ENCODE results near the gene IL1RAPL1. TPM values are rescaled to one million over a fixed set of nuclear protein-coding genes. Genes with fewer than 3 reads are reported as not detected.
"Not testable (repeated sequence)": the region's sequence is repeated elsewhere in the genome, so short reads cannot be mapped to it uniquely, and the experiment has no call there.

The IL1RAPL1 gene
- total and polyA plus RNA-seq, 8 donors, result 0.60 to 1.4 (median 0.95) TPM; not detected in 2

DNA sequence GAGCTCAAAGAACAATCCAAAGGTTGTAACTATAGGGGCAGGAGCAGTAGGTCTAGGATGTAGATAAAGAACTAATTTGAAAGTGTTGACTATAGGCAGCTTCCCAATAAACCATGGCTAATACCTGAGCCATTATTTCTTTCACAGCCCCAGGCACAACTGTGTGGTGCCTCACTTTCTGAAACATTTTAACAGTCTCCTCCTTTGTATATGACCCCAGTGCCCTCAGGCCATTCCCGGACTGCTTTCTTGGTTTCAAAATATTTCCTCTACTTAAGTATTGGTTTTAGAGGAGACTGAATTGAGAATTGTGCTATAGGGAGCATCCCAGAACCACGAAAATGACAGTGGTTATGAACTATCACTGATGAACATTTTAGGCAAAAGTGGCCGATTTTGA, 728.7 kb downstream of the IL1RAPL1 start:
- H3K9me3 ChIP-seq, result no peaks in the 10 kb centered on the region
- intact Hi-C loops (cut with DNase I), result no loop called here
- no peak for ATAC-seq

DNA sequence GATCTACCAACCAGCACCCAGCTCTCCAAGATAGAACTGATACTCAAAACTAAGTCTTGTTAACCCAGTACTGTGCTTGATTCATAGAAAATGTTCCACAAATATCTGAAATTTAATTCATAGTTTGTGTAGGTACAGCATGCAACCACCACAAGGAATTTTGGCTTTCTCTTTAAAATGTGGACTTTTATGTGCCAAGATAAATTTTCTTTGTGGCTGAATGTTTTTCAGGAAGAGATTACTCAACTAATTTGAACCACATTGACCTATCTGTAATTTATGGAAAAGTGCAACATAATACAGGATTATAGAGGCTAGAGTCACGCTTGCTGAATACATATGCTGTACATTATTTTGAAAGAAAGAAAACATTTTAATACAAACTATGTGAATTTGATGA, 730.8 kb downstream of the IL1RAPL1 start:
- H3K36me3 ChIP-seq, result no peaks in the 10 kb centered on the region
- H3K9me3 ChIP-seq, result no peaks in the 10 kb centered on the region
- TF ChIP-seq, protein P1, sequence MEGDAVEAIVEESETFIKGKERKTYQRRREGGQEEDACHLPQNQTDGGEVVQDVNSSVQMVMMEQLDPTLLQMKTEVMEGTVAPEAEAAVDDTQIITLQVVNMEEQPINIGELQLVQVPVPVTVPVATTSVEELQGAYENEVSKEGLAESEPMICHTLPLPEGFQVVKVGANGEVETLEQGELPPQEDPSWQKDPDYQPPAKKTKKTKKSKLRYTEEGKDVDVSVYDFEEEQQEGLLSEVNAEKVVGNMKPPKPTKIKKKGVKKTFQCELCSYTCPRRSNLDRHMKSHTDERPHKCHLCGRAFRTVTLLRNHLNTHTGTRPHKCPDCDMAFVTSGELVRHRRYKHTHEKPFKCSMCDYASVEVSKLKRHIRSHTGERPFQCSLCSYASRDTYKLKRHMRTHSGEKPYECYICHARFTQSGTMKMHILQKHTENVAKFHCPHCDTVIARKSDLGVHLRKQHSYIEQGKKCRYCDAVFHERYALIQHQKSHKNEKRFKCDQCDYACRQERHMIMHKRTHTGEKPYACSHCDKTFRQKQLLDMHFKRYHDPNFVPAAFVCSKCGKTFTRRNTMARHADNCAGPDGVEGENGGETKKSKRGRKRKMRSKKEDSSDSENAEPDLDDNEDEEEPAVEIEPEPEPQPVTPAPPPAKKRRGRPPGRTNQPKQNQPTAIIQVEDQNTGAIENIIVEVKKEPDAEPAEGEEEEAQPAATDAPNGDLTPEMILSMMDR (IDR thresholded peaks at IDR 0.05), result no peak
- DNase-seq (no peak), ATAC-seq (no peak)
- H3K27ac ChIP-seq, result no peak overlapping the region
- H3K4me3 ChIP-seq, result no peak overlapping the region
- intact Hi-C loops (cut with DNase I), result no loop called here
- H3K27me3 ChIP-seq, result no peaks in the 10 kb centered on the region
- H3K4me1 ChIP-seq, result no peaks in the 10 kb centered on the region

More for the DNA sequence above, 728.7 kb downstream of the IL1RAPL1 start:
- H3K36me3 ChIP-seq, result no peaks in the 10 kb centered on the region
- H3K4me1 ChIP-seq, result no peaks in the 10 kb centered on the region
- TF ChIP-seq, protein P1 (IDR thresholded peaks at IDR 0.05), result no peak
- no peak overlapping the region for H3K27ac ChIP-seq
- no peak for DNase-seq
- H3K27me3 ChIP-seq, result no peaks in the 10 kb centered on the region
- H3K4me3 ChIP-seq, result no peak overlapping the region

DNA sequence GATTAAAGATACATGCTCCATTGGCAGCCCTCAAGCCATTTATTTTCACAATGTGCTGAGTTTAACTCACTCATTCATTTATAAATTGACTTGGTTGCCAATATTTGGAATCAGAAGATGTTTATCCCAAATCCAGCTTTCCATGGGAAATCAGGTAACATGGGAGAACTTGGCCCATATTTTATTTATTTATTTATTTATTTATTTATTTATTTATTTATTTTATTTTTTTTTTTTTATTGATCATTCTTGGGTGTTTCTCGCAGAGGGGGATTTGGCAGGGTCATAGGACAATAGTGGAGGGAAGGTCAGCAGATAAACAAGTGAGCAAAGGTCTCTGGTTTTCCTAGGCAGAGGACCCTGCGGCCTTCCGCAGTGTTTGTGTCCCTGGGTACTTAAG, 745.2 kb downstream of the IL1RAPL1 start:
- not testable (repeated sequence) for H3K36me3 ChIP-seq, H3K27me3 ChIP-seq

DNA sequence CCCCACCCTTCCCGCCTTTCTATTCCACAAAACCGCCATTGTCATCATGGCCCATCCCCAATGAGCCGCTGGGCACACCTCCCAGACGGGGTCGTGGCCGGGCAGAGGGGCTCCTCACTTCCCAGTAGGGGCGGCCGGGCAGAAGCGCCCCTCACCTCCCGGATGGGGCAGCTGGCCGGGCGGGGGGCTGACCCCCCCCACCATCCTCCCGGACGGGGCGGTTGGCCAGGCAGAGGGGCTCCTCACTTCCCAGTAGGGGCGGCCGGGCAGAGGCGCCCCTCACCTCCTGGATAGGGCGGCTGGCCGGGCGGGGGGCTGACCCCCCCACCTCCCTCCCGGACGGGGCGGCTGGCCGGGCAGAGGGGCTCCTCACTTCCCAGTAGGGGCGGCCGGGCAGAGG, 745.8 kb downstream of the IL1RAPL1 start:
- intact Hi-C loops (cut with DNase I); H3K9me3 ChIP-seq; H3K4me3 ChIP-seq; H3K27me3 ChIP-seq; H3K27ac ChIP-seq; H3K36me3 ChIP-seq; H3K4me1 ChIP-seq; ATAC-seq: not testable (repeated sequence)
- peak in 1 of 4 donors; percentile 38 for DNase-seq

More for the DNA sequence above, 745.2 kb downstream of the IL1RAPL1 start:
- H3K4me1 ChIP-seq; H3K9me3 ChIP-seq; H3K4me3 ChIP-seq; DNase-seq; ATAC-seq; H3K27ac ChIP-seq; intact Hi-C loops (cut with DNase I): not testable (repeated sequence)

DNA sequence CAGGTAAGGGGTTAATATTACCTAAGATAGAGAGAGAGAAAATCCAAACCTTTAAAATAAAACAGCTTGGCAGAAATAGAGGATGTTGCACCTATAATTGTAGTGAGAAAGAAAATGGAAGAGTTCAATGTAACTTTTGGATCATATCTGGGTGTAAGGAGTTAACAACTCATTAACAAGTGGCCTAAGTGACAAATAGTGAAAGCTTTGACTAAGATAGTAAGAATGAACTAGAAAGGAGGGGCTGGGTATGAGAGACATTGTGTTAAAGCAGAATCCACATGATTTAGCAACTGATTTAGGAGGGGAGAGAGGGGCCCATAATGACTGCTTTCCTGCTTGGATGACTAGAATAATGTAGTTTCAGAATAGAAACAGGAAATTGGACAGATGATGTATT, 761.0 kb downstream of the IL1RAPL1 start:
- TF ChIP-seq, protein P1 (IDR thresholded peaks at IDR 0.05), result no peak
- no peak overlapping the region for H3K4me3 ChIP-seq
- intact Hi-C loops (cut with DNase I), result no loop called here
- no peak for ATAC-seq
- H3K27ac ChIP-seq, result no peak overlapping the region
- no peak for DNase-seq
- H3K27me3 ChIP-seq, result no peaks in the 10 kb centered on the region
- no peaks in the 10 kb centered on the region for H3K9me3 ChIP-seq
- no peaks in the 10 kb centered on the region for H3K4me1 ChIP-seq
- no peaks in the 10 kb centered on the region for H3K36me3 ChIP-seq

DNA sequence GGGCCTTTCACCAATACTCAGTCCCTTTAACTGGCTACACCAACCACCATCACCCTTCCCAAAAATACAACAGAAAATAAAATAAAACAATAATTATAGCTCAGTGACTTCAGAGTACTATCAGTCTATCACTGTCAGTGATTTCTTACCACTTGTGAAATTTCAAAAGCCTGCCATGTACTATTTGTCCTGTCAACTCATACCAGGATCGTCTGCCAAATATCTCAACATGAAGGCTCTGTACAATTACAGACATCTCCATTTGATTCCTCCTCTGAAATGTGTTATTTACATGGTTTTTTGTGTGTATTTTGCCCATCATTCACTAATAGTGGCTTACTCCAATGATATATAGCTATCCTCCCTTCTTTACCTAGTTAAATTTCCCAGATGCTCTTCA, 772.0 kb downstream of the IL1RAPL1 start:
- Histone ChIP-seq H3K27me3 (no peaks in the 10 kb centered on the region), H3K9me3 (no peaks in the 10 kb centered on the region), H3K4me1 (no peaks in the 10 kb centered on the region), H3K4me3 (no peak overlapping the region), H3K36me3 (no peaks in the 10 kb centered on the region), H3K27ac (no peak overlapping the region)
- TF ChIP-seq, protein P1 (IDR thresholded peaks at IDR 0.05), result no peak
- ATAC-seq (no peak), DNase-seq (no peak)
- intact Hi-C loops (cut with DNase I), result no loop called here

DNA sequence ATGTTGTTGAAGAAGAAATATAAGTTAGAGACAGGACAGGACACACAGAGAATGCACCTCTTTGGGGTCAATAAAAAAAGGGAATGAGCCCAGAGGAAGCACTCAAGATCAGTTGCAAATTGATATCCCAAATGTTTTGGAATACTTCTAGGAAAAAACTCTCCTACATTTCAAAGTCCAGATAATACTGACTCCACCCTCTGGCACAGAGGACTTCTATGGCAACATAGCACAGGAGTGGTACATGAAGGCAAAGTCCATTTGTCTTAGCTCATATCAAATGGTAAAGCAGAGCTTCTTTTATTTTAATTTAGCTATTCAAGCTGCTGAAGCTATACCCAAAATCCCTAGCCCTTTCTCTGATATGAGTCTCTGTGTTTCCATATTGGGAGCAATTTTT, 787.5 kb downstream of the IL1RAPL1 start:
- H3K27ac ChIP-seq; H3K9me3 ChIP-seq; H3K27me3 ChIP-seq; intact Hi-C loops (cut with DNase I); H3K4me1 ChIP-seq; H3K4me3 ChIP-seq; ATAC-seq; H3K36me3 ChIP-seq; DNase-seq: not testable (repeated sequence)
